GM12878 (cell line): ENCODE results near the gene CLDN34. TPM values are rescaled to one million over a fixed set of nuclear protein-coding genes. Genes with fewer than 3 reads are reported as not detected.

Experiments used
- ATAC-seq: fragments of 200-7000 bp; cut with Tn5 transposase; 3 replicates; pipeline ENCODE4 v1.9.1; 2020; ENCODE audit warnings: mild to moderate bottlenecking, moderate library complexity
- BruUV-seq: library from RNA; stranded (reverse); fragments of 400-500 nt; replicated peaks from 2 replicates; lab custom pipeline; 2021; lab: Mats Ljungman, UMichigan
- CTCF ChIA-PET: fragments of 300-600 bp; sonication (Branson Sonifier 250); formaldehyde crosslinking; extraction: SDS; loops from one replicate; lab custom pipeline; 2021; ENCODE audit warnings: inconsistent platforms; lab: Yijun Ruan, JAX
- POLR2A ChIA-PET: fragments of 350-600 bp; formaldehyde crosslinking; extraction: SDS; loops from one replicate; lab custom pipeline; 2021; ENCODE audit warnings: inconsistent platforms; lab: Charles Lee
- RAD21 ChIA-PET: fragments of 300-600 bp; sonication (Branson Sonifier 250); formaldehyde crosslinking; loops from one replicate; lab custom pipeline; 2023; ENCODE audit warnings: antibody characterized with exemption; ENCODE audit not compliant: unreplicated experiment; lab: Charles Lee
- SMC1A ChIA-PET: fragments of 300-600 bp; sonication (Branson Sonifier 250); formaldehyde crosslinking; loops from one replicate; lab custom pipeline; 2023; ENCODE audit not compliant: unreplicated experiment, uncharacterized antibody; lab: Charles Lee
- DNase-seq: peaks from one replicate; pipeline ENCODE4 v3.0.0-alpha.2; 2011; ENCODE audit warnings: low read depth, low spot score
- FAIRE-seq: peaks from 3 replicates; lab custom pipeline; 2011; peaks lifted over from hg19 to GRCh38; lab: Jason Lieb, UNC
- H2AFZ ChIP-seq: 2 replicates; pipeline ENCODE4 v1.6.0; 2011; ENCODE audit warnings: low read depth, low read length, control low read depth; ENCODE audit not compliant: control insufficient read depth
- H3K27ac ChIP-seq: 2 replicates; pipeline ENCODE4 v1.5.1; 2011; ENCODE audit warnings: control low read depth; ENCODE audit not compliant: control insufficient read depth, insufficient read depth
- H3K27me3 ChIP-seq, 2 experiments: replicated peaks in 1 of 2; 2 replicates each; pipeline versions ENCODE4 v1.6.0 to v1.6.1; 2011; ENCODE audit warnings: low read length in 1 of 2; ENCODE audit not compliant: control insufficient read depth in 2 of 2, insufficient read depth in 2 of 2
- H3K36me3 ChIP-seq, 2 experiments: 2 replicates each; pipeline ENCODE4 v1.5.1; 2011; ENCODE audit warnings: low read length in 1 of 2; ENCODE audit not compliant: control insufficient read depth in 2 of 2, insufficient read depth in 2 of 2
- H3K4me1 ChIP-seq: 2 replicates; pipeline ENCODE4 v1.6.1; 2011; ENCODE audit warnings: mild to moderate bottlenecking, low read length, moderate library complexity, mixed read lengths; ENCODE audit not compliant: control insufficient read depth, insufficient read depth
- H3K4me2 ChIP-seq: 2 replicates; pipeline ENCODE4 v1.6.0; 2011; ENCODE audit warnings: control low read depth; ENCODE audit not compliant: control insufficient read depth, insufficient read depth
- H3K4me3 ChIP-seq: fragments of 200-600 bp; sonication (generic); 2 replicates; pipeline ENCODE4 v1.5.1; 2016
- H3K79me2 ChIP-seq: 2 replicates; pipeline ENCODE4 v1.6.0; 2011; ENCODE audit warnings: low read length; ENCODE audit not compliant: control insufficient read depth, insufficient read depth
- H3K9ac ChIP-seq: 2 replicates; pipeline ENCODE4 v1.8.0; 2011; ENCODE audit warnings: low read length, control low read depth, mixed read lengths; ENCODE audit not compliant: control insufficient read depth, insufficient read depth
- H3K9me3 ChIP-seq: replicated peaks from 3 replicates; pipeline ENCODE4 v1.5.1; 2011; ENCODE audit warnings: mild to moderate bottlenecking, low read length; ENCODE audit not compliant: control insufficient read depth, insufficient read depth
- H4K20me1 ChIP-seq: 2 replicates; pipeline ENCODE4 v1.6.0; 2011; ENCODE audit not compliant: control insufficient read depth, insufficient read depth
- IKZF2 ChIP-seq, 2 experiments: fragments of 450-650 bp; IDR thresholded peaks; 2 replicates each; pipeline ENCODE4 v1.6.1; 2017; ENCODE audit warnings: mild to moderate bottlenecking in 2 of 2, moderate library complexity in 2 of 2
- YBX1 ChIP-seq: fragments of 450-650 bp; IDR thresholded peaks from 2 replicates; pipeline ENCODE4 v1.6.1; 2016; ENCODE audit warnings: antibody characterized with exemption
- WGBS: methylation state at CpG from one replicate; pipeline ENCODE4 v1.1.6; 2016; ENCODE audit warnings: low lambda C conversion rate; ENCODE audit not compliant: insufficient replicate concordance, insufficient coverage; ENCODE audit errors: missing lambda C conversion rate; 5-methylcytosine and 5-hydroxymethylcytosine counted together
- in situ Hi-C: fragments of 300-500 bp; cut with MboI; formaldehyde crosslinking; loops from 9 replicates; pipeline ENCODE4 v1.14.3; 2018; ENCODE audit warnings: mixed read lengths
- intact Hi-C: fragments of 100-400 bp; cut with micrococcal nuclease; formaldehyde crosslinking; loops from one replicate; pipeline ENCODE4 v1.14.2; 2022; ENCODE audit not compliant: unreplicated experiment
- polyA plus RNA-seq, 11 experiments: library from polyadenylated mRNA; depleted of rRNA in 4 of 11; unstranded in 6 of 11; stranded (reverse) in 5 of 11; fragments of >200 nt; fragmentation: Nextera tagmentation in 4 of 11; fragmentation: Illumina TruSeq in 1 of 11; extraction: Ambion mirVana in 4 of 11; extraction: Trizol in 1 of 11; gene quantifications; 1 replicate in 1 of 11; 2 replicates in 10 of 11; pipeline versions ENCODE4 v1.2.1 to v1.2.3, GENCODE V29; 2011 to 2016; ENCODE audit warnings: inconsistent platforms in 2 of 11, missing spikeins in 2 of 11, low read depth in 1 of 11
- total RNA-seq, 4 experiments: library from RNA; depleted of rRNA in 3 of 4; stranded (reverse); fragments of >200 nt in 3 of 4; fragmentation: Illumina TruSeq in 1 of 4; extraction: Trizol in 1 of 4; gene quantifications; 2 replicates each; pipeline versions ENCODE4 v1.2.1 to v1.2.3, GENCODE V29; 2013 to 2021
- TF ChIP-seq, protein P1 (sequence below): fragments of 450-650 bp; IDR thresholded peaks from 2 replicates; pipeline ENCODE4 v1.6.1; 2017; ENCODE audit warnings: mild to moderate bottlenecking, moderate library complexity
- TF ChIP-seq, protein P2 (sequence below): fragments of 450-650 bp; IDR thresholded peaks from 2 replicates; pipeline ENCODE4 v1.6.1; 2017; ENCODE audit warnings: antibody characterized with exemption, mild to moderate bottlenecking, moderate library complexity
- TF ChIP-seq, protein P3 (sequence below): fragments of 450-650 bp; IDR thresholded peaks from 2 replicates; pipeline ENCODE4 v1.6.1; 2017; ENCODE audit warnings: low read depth, mild to moderate bottlenecking, moderate library complexity

Gene CLDN34
- total and polyA plus RNA-seq, 10 of the 15 experiments (the other 5 are each of a cell fraction or from before 2014, with no cell fraction given): not detected

DNA sequence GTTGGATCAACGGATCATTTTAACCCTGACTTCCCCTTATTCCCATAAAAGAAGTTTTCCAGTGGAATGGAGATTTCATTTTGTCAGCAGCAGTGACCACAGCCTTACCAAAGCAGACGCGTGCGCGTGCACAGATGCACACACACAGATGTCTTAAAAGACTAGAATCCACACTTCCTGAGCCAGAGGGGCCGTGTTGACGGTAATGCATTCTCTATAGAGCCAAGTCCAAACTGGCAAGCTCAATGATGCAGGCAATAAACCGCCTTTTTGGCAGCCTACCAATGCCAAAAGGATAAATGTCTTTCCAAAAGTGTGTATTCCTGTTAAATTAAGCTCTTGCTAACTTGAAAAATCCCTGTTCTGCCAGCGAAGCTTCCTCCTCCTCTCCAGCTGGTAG lies 18.8 kb upstream of the CLDN34 start:
- intact Hi-C loops: loop anchor here (10.0 kb wide), 1 partner anchor 204 kb away; no protein-coding TSS in a partner anchor

More for the DNA sequence above, 18.8 kb upstream of the CLDN34 start:
- ATAC-seq (no peak), DNase-seq (no peak)
- ChIA-PET RAD21 (no interaction called here), CTCF (no interaction called here), SMC1A (no interaction called here)
- H3K27me3 ChIP-seq: no peaks in the 10 kb centered on the region; a peak in 1 of 4 replicates
- no TSS peak for BruUV-seq
- no peaks in the 10 kb centered on the region for H3K4me1 ChIP-seq
- no peak overlapping the region for H3K9ac ChIP-seq
- no peak overlapping the region for H3K4me3 ChIP-seq
- H3K9me3 ChIP-seq: no peaks in the 10 kb centered on the region; the same call in 1 of the 3 replicates
- in situ Hi-C loops: no loop called here
- no peak overlapping the region for H3K4me2 ChIP-seq
- H4K20me1 ChIP-seq: no peaks in the 10 kb centered on the region
- H3K27ac ChIP-seq: no peak overlapping the region
- no peaks in the 10 kb centered on the region for H3K79me2 ChIP-seq
- WGBS: 45% methylated on average over 9 of the region's 9 CpGs
- H3K36me3 ChIP-seq: no peaks in the 10 kb centered on the region
- TF ChIP-seq, protein P1, sequence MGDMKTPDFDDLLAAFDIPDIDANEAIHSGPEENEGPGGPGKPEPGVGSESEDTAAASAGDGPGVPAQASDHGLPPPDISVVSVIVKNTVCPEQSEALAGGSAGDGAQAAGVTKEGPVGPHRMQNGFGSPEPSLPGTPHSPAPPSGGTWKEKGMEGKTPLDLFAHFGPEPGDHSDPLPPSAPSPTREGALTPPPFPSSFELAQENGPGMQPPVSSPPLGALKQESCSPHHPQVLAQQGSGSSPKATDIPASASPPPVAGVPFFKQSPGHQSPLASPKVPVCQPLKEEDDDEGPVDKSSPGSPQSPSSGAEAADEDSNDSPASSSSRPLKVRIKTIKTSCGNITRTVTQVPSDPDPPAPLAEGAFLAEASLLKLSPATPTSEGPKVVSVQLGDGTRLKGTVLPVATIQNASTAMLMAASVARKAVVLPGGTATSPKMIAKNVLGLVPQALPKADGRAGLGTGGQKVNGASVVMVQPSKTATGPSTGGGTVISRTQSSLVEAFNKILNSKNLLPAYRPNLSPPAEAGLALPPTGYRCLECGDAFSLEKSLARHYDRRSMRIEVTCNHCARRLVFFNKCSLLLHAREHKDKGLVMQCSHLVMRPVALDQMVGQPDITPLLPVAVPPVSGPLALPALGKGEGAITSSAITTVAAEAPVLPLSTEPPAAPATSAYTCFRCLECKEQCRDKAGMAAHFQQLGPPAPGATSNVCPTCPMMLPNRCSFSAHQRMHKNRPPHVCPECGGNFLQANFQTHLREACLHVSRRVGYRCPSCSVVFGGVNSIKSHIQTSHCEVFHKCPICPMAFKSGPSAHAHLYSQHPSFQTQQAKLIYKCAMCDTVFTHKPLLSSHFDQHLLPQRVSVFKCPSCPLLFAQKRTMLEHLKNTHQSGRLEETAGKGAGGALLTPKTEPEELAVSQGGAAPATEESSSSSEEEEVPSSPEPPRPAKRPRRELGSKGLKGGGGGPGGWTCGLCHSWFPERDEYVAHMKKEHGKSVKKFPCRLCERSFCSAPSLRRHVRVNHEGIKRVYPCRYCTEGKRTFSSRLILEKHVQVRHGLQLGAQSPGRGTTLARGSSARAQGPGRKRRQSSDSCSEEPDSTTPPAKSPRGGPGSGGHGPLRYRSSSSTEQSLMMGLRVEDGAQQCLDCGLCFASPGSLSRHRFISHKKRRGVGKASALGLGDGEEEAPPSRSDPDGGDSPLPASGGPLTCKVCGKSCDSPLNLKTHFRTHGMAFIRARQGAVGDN: no peak
- no peak for TF ChIP-seq YBX1
- TF ChIP-seq, protein P2, sequence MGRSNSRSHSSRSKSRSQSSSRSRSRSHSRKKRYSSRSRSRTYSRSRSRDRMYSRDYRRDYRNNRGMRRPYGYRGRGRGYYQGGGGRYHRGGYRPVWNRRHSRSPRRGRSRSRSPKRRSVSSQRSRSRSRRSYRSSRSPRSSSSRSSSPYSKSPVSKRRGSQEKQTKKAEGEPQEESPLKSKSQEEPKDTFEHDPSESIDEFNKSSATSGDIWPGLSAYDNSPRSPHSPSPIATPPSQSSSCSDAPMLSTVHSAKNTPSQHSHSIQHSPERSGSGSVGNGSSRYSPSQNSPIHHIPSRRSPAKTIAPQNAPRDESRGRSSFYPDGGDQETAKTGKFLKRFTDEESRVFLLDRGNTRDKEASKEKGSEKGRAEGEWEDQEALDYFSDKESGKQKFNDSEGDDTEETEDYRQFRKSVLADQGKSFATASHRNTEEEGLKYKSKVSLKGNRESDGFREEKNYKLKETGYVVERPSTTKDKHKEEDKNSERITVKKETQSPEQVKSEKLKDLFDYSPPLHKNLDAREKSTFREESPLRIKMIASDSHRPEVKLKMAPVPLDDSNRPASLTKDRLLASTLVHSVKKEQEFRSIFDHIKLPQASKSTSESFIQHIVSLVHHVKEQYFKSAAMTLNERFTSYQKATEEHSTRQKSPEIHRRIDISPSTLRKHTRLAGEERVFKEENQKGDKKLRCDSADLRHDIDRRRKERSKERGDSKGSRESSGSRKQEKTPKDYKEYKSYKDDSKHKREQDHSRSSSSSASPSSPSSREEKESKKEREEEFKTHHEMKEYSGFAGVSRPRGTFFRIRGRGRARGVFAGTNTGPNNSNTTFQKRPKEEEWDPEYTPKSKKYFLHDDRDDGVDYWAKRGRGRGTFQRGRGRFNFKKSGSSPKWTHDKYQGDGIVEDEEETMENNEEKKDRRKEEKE: no peak
- no peak for TF ChIP-seq IKZF2 (IDR thresholded peaks at IDR 0.05)
- TF ChIP-seq, protein P3, sequence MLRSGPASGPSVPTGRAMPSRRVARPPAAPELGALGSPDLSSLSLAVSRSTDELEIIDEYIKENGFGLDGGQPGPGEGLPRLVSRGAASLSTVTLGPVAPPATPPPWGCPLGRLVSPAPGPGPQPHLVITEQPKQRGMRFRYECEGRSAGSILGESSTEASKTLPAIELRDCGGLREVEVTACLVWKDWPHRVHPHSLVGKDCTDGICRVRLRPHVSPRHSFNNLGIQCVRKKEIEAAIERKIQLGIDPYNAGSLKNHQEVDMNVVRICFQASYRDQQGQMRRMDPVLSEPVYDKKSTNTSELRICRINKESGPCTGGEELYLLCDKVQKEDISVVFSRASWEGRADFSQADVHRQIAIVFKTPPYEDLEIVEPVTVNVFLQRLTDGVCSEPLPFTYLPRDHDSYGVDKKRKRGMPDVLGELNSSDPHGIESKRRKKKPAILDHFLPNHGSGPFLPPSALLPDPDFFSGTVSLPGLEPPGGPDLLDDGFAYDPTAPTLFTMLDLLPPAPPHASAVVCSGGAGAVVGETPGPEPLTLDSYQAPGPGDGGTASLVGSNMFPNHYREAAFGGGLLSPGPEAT: no peak
- TF ChIP-seq, all 136 proteins: peak for 0
- no peak for FAIRE-seq
- POLR2A ChIA-PET: no interaction called here
- H2AFZ ChIP-seq: no peak overlapping the region
